NCI-H2196 (cell line): ENCODE results near the gene ATAD2B.
"Not testable (repeated sequence)": the region's sequence is repeated elsewhere in the genome, so short reads cannot be mapped to it uniquely, and the experiment has no call there.

ENCODE experiments used
- DNase-seq: peaks from one replicate; lab custom pipeline; 2025; ENCODE audit not compliant: unreplicated experiment; lab: John Stamatoyannopoulos, UW

Gene ATAD2B

GRCh38 chr2:23751747-23752265 is 175.1 kb downstream of the ATAD2B start:
- no peak for DNase-seq

GRCh38 chr2:23746141-23746863 is 180.6 kb downstream of the ATAD2B start:
- no peak for DNase-seq

GRCh38 chr2:23745726-23746105 is 181.2 kb downstream of the ATAD2B start:
- no peak for DNase-seq

GRCh38 chr2:23745068-23745725 is 181.7 kb downstream of the ATAD2B start:
- DNase-seq, result no peak

GRCh38 chr2:23736783-23737182 is 190.1 kb downstream of the ATAD2B start:
- DNase-seq, result not testable (repeated sequence)

GRCh38 chr2:23734416-23734815 is 192.5 kb downstream of the ATAD2B start:
- DNase-seq, result no peak

- not testable (repeated sequence) for DNase-seq
These were observed 203.9 kb downstream of the ATAD2B start for GRCh38 chr2:23723029-23723428.

- DNase-seq, result no peak
These were observed 204.7 kb downstream of the ATAD2B start for GRCh38 chr2:23722255-23722654.

GRCh38 chr2:23721454-23721826 is 205.5 kb downstream of the ATAD2B start:
- no peak for DNase-seq

- DNase-seq, result no peak
These were observed 206.0 kb downstream of the ATAD2B start for GRCh38 chr2:23720705-23721453.

GRCh38 chr2:23719716-23720115 is 207.2 kb downstream of the ATAD2B start:
- DNase-seq, result no peak

GRCh38 chr2:23718931-23719700 is 207.8 kb downstream of the ATAD2B start:
- no peak for DNase-seq

GRCh38 chr2:23713351-23713750 is 213.6 kb downstream of the ATAD2B start:
- no peak for DNase-seq

- DNase-seq, result no peak
These were observed 214.2 kb downstream of the ATAD2B start for GRCh38 chr2:23712756-23713151.

GRCh38 chr2:23711979-23712755 is 214.8 kb downstream of the ATAD2B start:
- DNase-seq, result no peak

GRCh38 chr2:23709311-23709710 is 217.6 kb downstream of the ATAD2B start:
- DNase-seq, result no peak

GRCh38 chr2:23708771-23709170 is 218.2 kb downstream of the ATAD2B start:
- DNase-seq, result no peak

GRCh38 chr2:23707096-23707495 is 219.8 kb downstream of the ATAD2B start:
- no peak for DNase-seq

- no peak for DNase-seq
These were observed 220.3 kb downstream of the ATAD2B start for GRCh38 chr2:23706613-23707078.
